ENCODE results near the gene EVPL. TPM values are rescaled to one million over a fixed set of nuclear protein-coding genes. Genes with fewer than 3 reads are reported as not detected.

Gene EVPL
- total and polyA plus RNA-seq, 2 of the 13 experiments (the other 11 are each of a cell fraction or from before 2014, with no cell fraction given): 2.1 to 8.2 TPM

- POLR2A ChIA-PET: interaction anchor here (1.2 to 1.5 kb wide), 2 partner anchors 28 to 296 kb away, joined by 3 to 5 read pairs; partner anchors contain the start of gene EXOC7
Measured at GRCh38 chr17:76076146-76076764, 49.1 kb upstream of the EVPL start.

More at GRCh38 chr17:76076146-76076764, 49.1 kb upstream of the EVPL start:
- H3K4me2 ChIP-seq (ENCODE audit: low read depth, low read length): peak overlapping the region; percentile 10; the same call in 1 of the 2 replicates
- CTCF ChIA-PET (ENCODE audit: low intra/inter-chr PET ratio, low total read pairs): no interaction called here
- TF ChIP-seq ZNF687 (CRISPR knock-in tag; IDR thresholded peaks at IDR 0.05) (peak; percentile 26; the same call in 1 of the 2 replicates), HNRNPL (IDR thresholded peaks at IDR 0.05; ENCODE audit: low read depth, low read length) (0 out of 2 replicates have a peak, but pooled peaks have one; percentile 33), PATZ1 (CRISPR knock-in tag; IDR thresholded peaks at IDR 0.05) (peak; percentile 13; the same call in 1 of the 2 replicates), MTA1 (CRISPR knock-in tag; IDR thresholded peaks at IDR 0.05; ENCODE audit: borderline replicate concordance) (0 out of 2 replicates have a peak, but pooled peaks have one; percentile 4), FOSL1 (CRISPR knock-in tag; IDR thresholded peaks at IDR 0.05; ENCODE audit: borderline replicate concordance) (no peak), AGO2 (optimal IDR thresholded peaks at IDR 0.05; ENCODE audit: low read depth, low read length) (peak; percentile 33), ZNF576 (CRISPR knock-in tag; IDR thresholded peaks at IDR 0.05) (0 out of 2 replicates have a peak, but pooled peaks have one; percentile 29), KLF9 (CRISPR knock-in tag; IDR thresholded peaks at IDR 0.05; ENCODE audit: low read depth) (no peak)
- H4K20me1 ChIP-seq (ENCODE audit: insufficient read depth, low read length): peaks cover 10% of the 10 kb centered on the region; the same call in 1 of the 2 replicates
- no peaks in the 10 kb centered on the region for H3K9me3 ChIP-seq (ENCODE audit: low read length)
- peaks cover 24 to 57% of the 10 kb centered on the region in 2 experiments; a peak in 4 of 5 replicates for H3K27me3 ChIP-seq (ENCODE audit: control insufficient read depth in 1 of 2, insufficient read depth in 2 of 2, low read length in 2 of 2)
- H2AFZ ChIP-seq (ENCODE audit: low read length): no peak overlapping the region
- no peak overlapping the region for H3K27ac ChIP-seq (ENCODE audit: extremely low read length, insufficient read depth, low read length)
- BruUV-seq (replicated peaks): no TSS peak
- intact Hi-C loops (cut with micrococcal nuclease; ENCODE audit: unreplicated experiment): no loop called here
- no peak overlapping the region for H3K9ac ChIP-seq (ENCODE audit: insufficient read depth, low read depth, low read length)
- DNase-seq (ENCODE audit: low spot score) (no peak), FAIRE-seq (no peak), ATAC-seq (no peak)
- H3K79me2 ChIP-seq (ENCODE audit: insufficient read depth, low read length): peaks cover 9% of the 10 kb centered on the region
- H3K36me3 ChIP-seq (replicated peaks in 1 of 2; ENCODE audit: control insufficient read depth in 1 of 2, insufficient read depth in 2 of 2, low read length in 2 of 2): no peaks in the 10 kb centered on the region
- in situ Hi-C loops (cut with HindIII; ENCODE audit: extremely low pct_ligation_motif_present, low pct_unique_long_range_greater_than_20kb): no loop called here
- WGBS (ENCODE audit: low lambda C conversion rate): 32% methylated on average over 39 of the region's 41 CpGs
- H3K4me3 ChIP-seq (replicated peaks in 1 of 3; ENCODE audit: insufficient read depth in 1 of 3, low read depth in 2 of 3, low read length in 3 of 3): no peak overlapping the region; a peak in 1 of 6 replicates
- H3K4me1 ChIP-seq (ENCODE audit: insufficient read depth, low read length): peaks cover 45% of the 10 kb centered on the region

Measured in HepG2 (cell line).